HG02885 (cell line): Measurements from ENCODE around the gene CYP1A2.

Experiments used
- ATAC-seq: cut with Tn5 transposase; IDR thresholded peaks from one replicate; pipeline ENCODE4 v1.9.1; 2021; ENCODE audit warnings: mild to moderate bottlenecking; ENCODE audit not compliant: unreplicated experiment, poor library complexity

The CYP1A2 gene

DNA sequence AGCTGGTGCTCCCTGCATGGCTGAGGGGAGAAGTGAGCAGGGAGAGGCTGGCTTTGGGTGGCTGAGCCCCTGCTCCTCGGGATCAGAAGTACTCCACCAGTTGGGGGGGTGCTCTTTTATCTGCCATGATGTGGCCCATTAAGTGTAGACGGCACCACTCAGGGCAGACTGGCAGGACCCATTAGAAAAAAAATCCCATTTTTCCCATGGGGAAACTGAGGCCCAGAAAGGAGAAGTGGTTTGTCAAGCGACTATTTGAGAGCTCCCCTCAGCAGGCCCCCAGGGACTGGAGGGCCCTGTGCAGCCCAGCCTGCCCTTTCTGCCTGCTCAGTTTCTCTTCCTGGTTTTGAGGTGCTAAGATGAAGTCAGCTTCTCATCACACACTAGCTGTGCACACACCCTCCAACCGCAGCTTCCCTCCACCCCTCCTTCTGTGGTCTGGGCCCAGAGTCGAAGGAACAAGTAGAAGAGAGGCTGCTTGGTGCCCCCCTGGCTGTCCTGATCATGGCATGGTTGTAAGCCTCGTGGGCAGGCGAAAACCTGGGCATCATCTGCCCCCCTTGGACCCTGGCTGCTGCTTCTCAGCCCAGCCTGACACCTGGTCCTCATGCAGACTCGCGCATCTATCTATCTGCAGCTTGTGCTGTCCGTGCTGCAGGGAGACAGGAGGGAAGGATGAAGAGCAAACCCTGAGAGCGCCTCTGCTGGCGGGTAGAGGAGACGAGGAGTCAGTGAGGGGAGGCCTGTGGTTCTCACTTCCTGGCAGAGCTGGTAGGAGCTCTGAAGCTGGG, 38.8 kb downstream of the CYP1A2 start:
- ATAC-seq = peak; percentile 58

DNA sequence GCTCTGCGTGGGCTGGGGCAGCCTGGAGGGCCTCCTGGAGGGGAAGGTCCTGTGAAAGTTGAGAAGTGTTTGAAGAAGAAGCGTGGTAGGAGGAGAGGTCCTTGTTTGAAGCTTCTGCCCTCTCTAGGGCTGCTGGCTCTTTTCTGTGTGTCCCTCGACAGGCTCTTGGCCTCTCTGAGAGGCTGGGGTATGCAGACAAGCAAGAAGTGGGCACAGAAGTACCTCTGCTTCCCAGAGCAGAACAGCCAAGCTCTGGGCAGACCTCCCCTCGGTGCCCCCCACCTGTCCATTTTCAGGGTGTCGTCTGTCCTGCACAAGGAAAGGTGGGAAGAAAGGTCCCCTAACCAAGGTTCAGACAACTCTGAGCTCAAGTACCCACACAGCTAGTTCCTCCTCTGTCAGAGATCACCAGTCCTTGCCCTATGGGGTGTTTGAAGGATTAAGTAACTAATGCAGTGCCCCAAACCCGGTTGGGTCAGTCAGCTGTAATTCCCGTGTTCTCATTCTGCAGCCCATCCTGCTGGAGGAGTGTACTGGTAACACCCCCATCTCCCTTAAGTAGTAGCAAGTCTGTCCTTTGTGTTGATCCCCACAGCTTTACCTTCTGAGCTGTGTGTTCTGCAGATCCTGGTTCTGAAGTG, 39.5 kb downstream of the CYP1A2 start:
- ATAC-seq = no peak

DNA sequence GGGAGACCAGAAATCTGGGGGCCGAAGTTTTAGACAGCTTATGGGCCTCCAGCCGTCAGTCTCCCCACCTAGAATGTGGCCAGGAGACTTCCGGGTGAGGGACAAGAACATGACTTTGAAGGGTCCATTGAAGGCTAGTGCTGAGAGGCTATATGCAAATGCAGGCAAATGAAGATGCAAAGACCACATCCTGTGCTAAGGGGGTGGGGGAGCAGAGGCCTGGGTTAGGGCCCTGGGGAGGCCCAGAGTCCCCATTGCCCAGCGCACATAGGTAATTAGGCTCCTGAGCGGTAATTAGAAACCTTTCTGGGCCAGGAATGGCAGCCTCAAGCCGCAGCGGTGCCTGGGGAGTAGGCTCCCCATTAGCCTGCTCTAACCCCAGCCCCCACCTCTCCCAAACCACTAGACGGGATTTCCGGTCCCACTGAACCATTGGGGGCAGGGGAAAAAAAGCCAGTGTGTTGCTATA, 40.1 kb downstream of the CYP1A2 start:
- ATAC-seq = peak; percentile 34

DNA sequence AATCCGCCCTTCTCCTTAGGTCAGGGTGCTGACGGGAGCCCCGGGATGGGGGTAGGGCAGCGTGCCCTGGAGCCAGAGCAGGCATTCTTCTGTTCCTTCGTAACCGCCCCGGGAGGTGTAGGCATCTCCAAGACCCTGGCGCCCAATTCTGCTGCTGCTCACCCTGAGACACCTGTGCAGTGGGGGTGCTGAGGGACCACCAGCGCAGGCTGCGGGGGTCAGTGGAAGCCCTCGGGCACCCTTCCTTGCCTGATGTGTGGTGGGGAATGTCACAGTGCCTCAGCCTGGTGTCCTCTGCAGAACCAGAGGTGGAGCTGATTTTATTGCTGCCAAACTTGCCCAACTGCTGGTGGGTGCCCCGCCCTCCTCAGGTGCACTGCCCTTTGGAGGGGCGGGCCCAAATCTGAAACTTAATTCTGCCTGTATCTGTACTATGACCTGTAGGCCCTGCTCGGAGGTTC, 40.6 kb downstream of the CYP1A2 start:
- no peak for ATAC-seq

DNA sequence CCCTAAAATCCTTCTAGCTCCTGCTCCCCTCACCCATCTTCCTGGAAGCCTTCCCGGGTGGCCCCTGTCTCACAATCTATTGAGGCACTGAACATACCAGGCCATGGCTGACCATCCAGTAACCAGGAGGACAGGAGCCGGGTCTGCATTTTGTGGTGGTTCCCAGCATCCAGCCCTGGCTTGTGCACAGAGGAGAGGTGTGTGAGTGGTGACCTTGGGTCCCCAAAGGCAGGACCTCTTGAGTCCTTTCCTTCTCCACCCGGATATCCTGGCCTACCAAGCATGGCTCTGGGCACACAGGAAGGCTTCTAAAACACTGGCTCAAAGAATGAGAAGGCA, 41.1 kb downstream of the CYP1A2 start:
- no peak for ATAC-seq

DNA sequence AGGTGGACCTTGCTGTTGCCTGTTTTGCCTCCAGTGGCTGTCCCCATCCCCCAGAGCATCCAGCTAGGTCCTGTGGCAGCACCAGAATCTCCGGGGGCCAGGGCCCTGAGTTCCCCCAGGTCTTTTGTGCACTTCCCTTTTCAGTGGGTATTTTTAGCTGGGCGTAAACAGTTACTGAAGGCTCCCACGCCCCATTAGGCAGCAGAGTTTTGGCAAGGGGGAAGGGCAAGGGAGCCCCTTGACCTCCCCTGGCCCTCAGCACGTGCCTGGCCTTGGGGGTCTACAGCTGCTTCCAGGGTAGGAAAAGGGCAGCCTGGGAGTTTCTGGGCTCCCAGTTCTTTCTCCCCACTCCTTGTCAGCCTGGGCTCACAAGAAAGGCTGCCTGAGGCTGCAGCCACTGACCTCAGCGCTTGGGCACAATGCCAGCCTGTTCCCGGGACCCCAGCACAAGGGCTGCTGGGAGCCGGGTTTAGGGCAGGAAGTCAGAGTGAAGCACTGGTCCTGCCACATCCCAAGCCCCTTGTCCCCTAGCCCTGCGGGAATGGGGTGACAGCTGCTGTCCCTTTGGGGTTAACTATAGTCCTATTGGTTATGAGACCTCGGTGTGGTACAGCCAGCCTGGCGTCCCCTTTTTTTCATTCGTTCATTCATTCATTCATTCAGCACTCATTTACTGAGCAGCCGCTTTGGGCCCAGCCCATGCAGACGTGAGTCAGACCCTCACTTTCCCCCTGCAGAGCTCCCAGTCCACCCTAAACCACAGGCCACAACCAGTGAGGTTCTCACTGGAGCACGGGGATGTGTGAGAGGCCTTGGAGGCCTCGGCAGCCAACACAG, 41.7 kb downstream of the CYP1A2 start:
- peak; percentile 14 for ATAC-seq

DNA sequence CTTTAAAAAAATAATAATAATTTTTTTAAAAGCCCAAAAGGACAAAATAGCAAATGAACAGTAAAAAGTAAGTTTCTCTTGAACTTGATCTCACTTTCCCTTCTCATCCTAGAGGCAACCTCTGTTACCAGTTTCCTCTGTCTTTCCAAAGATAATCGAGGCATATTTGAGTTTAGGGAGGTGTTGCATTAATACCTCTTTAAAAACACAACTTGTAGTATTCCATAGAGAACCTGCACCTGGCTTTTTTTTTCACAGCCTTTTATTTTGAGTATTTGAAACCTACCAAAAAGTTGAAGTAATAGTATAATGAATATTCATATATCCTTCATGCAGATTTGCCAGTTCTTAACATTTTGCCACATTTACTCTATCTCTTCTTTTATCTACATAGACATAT, 42.4 kb downstream of the CYP1A2 start:
- ATAC-seq = no peak

DNA sequence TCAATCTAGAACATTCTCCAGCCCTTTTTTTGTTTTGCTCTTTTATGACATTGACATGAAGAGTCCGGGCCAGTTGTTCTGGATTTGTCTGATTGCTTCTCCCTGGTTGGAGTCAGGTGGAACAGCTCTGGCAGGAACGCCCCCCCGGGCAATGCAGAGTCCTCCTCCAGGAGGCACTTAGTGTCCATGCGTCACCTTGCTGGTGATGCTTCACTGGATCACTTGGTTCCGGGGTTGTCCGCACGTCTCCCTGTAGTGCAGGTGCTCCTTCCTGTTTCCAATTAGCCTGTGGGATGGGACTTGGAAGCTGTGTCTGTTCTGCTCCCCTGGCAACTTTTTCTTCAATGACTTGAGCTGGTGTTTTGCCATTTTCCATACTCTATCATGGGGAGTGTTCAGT, 43.0 kb downstream of the CYP1A2 start:
- no peak for ATAC-seq

DNA sequence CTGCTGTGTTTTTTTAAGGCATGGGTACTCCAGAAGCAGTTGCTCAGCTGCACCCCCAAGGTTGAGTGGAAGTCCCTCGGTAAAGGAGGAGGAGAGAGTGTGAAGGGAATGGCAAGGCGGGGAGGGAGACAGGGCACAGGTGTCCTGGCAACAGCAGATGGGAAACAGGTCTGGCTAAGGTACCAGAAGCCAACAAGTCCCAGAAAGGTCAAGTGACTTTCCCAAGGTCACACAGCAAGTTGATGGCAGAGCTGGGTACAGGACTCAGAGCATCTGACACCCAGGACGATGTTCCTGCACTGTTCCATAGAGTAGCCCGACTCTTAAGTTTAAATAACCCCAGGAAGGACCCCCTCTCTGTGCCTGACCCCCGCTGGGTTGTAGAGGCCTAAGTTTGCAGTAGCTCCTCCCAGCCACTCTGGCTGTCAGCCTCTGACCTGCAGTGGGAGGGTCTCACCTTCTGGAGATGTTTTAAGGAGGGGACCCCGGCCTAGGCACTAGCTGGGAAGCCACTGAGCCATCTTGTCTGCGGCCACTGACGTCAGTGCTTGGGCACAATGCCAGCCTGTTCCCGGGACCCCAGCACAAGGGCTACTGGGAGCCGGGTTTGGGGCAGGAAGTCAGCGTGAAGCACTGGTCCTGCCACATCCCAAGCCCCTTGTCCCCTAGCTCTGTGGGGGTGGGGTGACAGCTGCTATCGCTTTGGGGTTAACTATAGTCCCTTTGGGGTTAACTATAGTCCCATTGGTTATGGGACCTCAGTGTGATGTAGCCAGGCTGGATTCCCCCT, 43.8 kb downstream of the CYP1A2 start:
- ATAC-seq = no peak

DNA sequence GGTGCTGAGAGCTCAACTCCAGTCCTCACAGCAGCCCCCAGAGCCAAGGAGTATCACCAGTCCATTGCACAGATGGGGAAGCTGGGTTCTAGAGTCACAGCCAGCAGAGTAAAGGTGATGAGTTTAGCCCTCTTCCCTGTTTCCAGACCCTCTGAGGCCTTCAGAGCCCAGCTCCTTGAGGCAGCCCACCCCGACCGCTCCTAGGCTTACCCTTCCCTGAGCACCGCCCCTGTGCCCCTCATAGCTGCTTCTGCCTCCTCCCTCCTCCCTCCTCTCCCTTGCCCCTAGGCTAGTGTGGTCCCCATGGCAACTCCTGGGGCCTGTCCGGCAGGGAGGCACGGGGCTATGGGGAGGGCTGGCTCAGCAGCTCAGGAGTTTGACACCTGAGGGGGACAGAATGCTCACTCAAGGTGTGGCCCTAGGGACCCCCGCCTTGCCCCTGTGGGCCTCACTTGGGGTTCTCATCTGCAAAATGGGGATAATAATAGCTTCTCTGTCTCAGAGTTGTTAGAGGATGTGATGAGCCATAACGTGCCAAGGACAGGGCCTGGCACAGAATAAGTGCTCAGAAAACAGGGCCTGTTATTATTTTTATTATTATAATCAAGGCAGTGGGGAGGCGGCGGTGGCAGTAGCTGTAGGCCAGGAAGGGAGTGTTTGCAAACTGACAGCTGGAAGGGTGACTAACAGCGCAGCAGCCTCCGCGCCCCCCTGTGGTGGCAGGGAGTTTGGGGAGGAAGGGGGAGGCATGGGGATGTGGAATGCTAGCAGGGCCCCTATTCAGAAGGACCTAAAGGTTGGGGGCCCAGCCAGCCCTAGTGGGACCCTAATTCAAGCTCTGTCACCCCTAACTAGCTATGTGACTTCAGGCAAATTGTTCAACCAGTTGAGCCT, 44.7 kb downstream of the CYP1A2 start:
- ATAC-seq = no peak

DNA sequence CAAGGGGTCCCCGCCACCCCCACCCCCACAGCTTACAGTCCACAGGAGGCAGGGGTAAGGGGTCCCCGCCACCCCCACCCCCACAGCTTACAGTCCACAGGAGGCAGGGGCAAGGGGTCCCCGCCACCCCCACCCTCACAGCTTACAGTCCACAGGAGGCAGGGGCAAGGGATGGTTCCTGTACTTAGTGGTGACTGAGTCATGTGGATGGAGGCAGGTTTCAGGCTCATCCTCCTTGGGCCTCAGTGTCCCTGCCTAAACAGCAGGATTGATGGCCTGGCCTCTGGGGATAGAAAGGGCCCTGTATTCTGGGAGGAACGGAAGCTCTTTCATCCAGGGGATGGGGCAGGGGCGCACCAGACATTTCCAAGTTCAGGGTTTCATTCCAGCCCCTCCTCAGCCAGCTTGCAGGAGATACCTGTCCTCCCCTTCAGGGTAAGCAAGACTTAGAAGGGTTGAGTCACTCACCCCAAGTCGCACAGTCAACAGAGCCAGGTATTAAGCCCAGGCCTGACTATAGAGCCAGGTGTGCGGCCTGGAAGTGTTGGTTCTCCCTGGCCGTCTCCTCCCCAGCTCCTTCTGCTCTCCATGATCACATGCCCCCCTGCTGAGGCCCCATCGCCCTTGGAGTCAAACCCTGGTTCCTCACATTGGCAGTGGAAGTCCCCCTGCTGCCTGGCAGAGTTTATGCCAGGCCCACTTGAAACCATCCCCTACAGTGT, 45.8 kb downstream of the CYP1A2 start:
- no peak for ATAC-seq

DNA sequence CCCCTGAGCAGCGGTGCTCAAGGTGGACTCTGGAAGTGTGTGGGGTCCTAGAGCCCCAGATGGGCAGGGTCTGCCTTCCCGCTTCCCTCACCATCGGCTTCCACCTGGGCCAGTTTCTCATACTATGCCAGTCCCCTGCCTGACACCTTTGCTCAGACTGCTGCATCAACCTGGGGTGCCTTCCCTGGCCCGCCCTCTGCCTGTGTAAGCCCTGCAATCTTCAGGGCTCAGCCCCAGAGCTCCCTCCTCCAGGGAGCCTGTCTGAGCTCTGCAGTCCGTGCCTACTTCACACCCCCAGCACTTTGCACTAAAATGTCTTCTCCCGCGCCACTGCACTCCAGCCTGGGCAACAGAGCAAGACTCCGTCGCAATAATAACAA, 46.3 kb downstream of the CYP1A2 start:
- ATAC-seq = no peak

DNA sequence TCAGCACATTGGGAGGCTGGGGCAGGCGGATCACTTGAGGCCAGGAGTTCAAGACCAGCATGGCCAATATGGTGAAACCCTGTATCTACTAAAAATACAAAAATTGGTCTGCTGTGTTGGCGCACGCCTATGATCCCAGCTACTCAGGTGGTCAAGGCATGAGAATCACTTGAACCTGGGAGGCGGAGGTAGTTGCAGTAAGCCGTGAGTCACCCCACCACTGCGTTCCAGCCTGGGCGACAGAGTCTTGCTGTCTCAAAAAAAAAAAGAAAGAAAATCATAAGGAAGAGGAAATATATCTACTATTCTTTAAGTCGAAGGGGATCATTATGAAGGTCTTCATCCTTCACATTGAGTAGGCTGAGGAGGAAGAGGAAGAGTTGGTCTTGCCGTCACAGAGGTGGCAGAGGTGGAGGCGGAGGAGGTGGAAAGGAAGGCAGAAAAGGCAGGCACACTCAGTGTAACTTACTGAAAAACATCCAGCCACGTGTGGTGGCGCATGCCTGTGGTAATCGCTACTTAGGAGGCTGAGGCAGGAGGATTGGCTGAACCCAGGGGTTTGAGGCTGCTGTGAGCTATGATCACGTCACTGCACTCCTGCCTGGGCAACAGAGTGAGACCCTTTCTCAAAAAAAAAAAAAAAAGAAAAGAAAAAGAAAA, 47.5 kb downstream of the CYP1A2 start:
- no peak for ATAC-seq

DNA sequence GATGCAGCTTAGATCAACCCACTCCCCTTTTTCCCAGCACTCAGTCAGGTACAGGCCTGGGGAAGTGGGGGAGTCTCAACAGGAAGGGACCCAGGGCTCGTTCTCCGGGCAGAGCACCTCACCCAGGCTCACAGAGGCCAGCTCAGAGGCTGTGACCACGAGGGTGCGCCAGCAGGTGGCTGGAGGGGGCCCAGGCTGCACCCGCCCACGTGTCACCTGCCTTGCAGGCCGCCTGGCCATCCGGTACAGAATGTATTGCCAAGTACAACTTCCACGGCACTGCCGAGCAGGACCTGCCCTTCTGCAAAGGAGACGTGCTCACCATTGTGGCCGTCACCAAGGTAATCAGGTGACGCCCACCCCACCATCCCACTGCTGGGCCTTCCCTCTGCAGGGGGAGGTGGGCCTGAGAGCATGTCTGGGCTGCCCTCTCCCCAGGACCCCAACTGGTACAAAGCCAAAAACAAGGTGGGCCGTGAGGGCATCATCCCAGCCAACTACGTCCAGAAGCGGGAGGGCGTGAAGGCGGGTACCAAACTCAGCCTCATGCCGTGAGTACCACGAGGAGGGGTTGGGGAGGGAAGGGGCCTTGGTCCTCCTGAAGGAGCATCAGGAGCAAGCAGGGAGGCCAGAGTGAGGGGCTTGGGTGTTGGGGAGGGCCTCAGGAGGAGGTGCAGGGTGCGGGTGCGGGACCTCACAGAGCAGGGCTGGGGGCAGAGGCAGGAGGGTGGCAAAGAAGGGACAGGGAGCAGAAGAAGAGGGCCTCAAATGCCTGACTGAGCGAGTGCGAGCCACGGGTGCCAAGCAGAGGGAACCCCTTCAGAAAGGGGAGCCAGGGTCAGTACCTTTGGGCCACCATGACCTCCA, 50.0 kb downstream of the CYP1A2 start:
- ATAC-seq = no peak

DNA sequence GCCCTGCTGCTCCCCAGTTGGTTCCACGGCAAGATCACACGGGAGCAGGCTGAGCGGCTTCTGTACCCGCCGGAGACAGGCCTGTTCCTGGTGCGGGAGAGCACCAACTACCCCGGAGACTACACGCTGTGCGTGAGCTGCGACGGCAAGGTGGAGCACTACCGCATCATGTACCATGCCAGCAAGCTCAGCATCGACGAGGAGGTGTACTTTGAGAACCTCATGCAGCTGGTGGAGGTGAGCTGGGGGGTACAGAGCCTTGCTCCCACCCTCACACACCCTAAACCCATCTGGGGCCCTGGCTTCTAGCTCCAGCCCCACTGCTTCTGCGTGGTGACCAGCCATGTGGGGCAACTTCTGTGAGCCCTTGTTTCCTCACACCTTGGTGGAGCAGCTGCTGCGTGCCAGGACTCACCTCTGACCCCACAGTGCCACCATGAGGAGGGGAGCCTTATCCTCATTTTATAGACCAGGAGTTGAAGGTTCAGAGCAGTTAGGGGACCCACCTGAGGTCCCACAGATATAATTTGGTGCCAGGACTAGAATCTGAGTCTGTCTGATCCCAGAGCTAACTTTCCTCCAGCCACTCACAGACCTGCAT, 50.7 kb downstream of the CYP1A2 start:
- ATAC-seq = peak; percentile 5

DNA sequence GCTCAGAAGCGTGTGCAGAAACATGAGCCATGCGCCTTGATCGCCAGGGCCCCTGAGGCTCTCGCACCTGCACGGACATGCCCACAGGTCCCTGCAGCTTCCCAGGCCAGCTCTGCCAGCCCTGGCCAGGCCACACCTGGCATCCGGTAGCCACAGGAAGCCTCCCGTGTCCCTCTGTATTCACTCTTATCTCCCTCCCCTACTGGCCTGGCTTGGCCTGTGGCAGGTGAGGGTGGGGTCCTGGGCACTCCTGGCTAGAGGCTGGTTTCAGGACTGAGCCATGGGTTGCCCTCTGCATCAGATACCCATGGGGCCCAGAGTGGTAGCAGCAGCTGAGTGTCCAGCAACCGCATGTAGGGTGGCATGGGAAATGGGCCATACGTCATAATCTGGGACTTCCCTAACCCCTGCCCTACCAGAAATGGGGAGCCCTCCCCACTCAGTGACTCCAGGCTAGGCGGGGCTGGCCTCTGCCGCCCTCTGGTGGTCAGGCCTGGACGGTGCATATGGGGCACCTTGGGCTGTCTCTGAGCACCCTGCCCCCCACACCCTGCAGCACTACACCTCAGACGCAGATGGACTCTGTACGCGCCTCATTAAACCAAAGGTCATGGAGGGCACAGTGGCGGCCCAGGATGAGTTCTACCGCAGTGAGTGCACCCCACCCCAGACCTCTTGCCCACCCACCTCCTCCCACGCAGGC, 51.4 kb downstream of the CYP1A2 start:
- ATAC-seq = peak; percentile 79
